ENCODE measurements around the gene HOXB1.

Gene HOXB1

GRCh38 chr17:48554412-48555257 is 23.8 kb upstream of the HOXB1 start:
- no peak for DNase-seq (ENCODE audit: low read depth)

- DNase-seq (ENCODE audit: low read depth) = no peak
Measured at GRCh38 chr17:48553826-48554225, 23.0 kb upstream of the HOXB1 start.

GRCh38 chr17:48553190-48553547 is 22.4 kb upstream of the HOXB1 start:
- no peak for DNase-seq (ENCODE audit: low read depth)

GRCh38 chr17:48552466-48553189 is 21.8 kb upstream of the HOXB1 start:
- DNase-seq (ENCODE audit: low read depth) = no peak

DNA sequence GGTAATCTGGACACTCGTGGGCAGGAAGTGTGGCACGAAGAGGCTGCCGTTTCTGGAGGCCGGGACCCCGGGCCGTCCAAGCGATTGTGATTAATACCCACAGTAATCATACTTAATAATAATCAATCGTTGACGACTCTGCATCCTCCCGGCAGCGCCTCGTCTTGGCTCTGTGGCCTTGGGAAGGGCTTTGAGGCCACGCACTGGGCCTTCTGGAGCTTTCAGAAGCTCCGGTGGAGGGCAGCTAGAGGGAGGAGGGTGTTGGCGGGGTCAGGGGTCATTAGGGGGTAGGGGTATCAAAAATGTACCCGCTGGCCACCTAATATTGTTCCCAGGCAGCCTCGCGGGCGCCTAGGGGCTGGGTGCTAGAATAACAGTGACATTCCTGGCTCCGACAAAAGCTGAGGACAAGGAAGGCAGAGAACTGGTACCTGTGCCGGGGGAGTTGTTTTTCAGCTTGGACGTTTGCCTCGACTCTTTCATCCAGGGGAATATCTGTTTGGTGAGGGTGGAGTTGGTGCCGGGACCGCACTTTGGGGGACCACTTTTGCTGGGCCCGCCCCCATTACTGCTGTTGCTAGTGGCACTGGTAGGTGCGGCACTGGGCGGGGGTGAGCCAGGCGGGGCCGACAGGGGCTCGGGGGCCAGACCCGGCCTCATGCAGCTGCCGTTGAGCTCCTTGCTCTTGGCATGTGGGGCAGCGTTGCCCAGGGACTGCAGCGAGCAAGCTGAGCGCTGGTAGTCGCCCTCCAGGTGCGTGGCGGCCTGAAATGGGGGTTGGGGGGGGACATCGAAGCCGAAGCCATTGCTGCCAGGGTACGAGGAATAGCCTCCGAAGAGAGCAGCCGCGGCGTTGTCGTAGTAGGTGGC is 21.0 kb upstream of the HOXB1 start:
- DNase-seq (ENCODE audit: low read depth) = no peak

GRCh38 chr17:48551214-48551555 is 20.4 kb upstream of the HOXB1 start:
- DNase-seq (ENCODE audit: low read depth) = no peak

DNA sequence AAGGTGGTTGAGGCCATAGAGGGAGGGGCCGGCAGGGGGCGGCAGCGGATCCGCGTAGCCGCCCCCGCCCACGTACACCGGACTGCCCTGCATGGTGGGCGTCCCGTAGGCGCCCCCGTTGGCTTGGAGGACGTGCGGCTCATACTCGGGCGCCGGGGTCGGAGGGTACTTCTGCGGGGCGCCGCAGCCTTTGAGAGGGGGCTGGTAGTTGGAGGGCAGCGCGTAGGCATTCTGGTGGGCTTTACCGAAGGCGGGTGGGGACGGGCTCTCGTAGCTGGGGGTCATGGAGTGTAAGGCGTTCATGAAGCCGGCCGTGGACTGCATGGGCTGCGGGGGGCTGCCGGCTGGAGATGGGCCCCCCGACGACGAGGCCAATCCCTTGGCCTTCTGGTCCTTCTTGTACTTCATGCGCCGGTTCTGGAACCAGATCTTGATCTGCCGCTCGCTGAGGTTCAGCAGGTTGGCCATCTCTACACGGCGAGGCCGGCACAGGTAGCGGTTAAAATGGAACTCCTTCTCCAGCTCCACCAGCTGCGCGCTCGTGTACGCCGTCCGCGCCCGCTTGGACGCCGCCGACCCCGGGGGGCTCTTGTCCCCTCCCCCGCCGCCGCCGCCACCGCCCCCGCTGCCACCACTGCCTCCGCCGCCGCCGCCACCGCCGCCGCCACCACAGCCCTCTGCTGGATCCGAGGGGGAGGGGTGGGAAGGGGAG is 19.8 kb upstream of the HOXB1 start:
- no peak for DNase-seq (ENCODE audit: low read depth)

GRCh38 chr17:48549914-48550501 is 19.2 kb upstream of the HOXB1 start:
- DNase-seq (ENCODE audit: low read depth) = no peak

DNA sequence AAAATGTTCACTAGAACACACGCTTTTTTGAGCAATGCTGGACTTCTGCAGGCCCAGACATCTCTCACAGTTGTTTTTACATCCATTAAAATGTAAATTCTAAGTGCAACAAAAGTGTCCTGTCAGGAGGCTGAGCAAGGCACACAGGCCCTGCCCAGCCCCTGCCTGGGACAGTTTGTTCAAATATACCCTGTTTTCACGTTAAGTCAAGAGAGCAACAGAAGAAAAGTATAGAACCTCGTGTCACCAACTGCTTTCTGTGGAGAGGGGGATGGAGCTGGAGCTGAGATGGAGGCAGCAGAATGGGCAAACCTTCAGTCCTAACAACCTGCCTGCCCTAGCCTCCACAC is 18.4 kb upstream of the HOXB1 start:
- DNase-seq (ENCODE audit: low read depth) = no peak

DNA sequence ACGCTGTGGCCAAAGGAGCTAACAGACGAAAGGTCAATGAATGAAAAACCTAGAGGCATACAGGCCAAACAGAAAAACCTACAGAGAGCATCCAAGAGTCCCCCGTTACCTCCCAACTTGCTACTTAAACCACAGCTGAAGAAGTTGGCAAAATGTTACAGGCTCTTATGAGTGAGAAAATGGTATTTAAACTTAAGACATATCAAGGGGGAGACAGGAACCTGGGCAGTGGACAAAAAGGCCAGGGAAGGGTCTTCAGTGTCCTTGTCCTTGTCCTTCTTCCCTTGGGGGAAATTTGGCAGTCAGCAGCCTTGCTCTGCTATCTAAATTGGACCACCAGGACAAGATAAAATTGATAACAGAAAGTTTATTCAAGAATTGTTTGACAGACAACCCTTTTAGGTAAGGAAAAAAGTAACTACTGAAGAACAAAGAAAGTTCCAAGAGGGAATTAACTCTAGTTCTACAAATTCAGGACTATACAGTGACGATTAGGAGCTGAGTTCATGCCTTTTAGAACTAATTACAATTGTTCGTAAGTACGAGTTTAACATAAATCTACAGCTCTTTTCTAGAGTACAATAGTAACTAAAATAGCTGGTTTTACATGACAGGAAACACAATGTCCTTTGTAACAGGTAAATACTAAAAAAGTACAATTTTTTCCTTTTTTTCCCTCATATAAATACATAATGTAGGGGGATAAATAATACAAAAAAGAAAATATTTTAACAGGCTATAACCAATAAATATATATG is 17.9 kb upstream of the HOXB1 start:
- no peak for DNase-seq (ENCODE audit: low read depth)

- peak; percentile 34 for DNase-seq (ENCODE audit: low read depth)
Measured at GRCh38 chr17:48547808-48548522, 17.2 kb upstream of the HOXB1 start.

DNA sequence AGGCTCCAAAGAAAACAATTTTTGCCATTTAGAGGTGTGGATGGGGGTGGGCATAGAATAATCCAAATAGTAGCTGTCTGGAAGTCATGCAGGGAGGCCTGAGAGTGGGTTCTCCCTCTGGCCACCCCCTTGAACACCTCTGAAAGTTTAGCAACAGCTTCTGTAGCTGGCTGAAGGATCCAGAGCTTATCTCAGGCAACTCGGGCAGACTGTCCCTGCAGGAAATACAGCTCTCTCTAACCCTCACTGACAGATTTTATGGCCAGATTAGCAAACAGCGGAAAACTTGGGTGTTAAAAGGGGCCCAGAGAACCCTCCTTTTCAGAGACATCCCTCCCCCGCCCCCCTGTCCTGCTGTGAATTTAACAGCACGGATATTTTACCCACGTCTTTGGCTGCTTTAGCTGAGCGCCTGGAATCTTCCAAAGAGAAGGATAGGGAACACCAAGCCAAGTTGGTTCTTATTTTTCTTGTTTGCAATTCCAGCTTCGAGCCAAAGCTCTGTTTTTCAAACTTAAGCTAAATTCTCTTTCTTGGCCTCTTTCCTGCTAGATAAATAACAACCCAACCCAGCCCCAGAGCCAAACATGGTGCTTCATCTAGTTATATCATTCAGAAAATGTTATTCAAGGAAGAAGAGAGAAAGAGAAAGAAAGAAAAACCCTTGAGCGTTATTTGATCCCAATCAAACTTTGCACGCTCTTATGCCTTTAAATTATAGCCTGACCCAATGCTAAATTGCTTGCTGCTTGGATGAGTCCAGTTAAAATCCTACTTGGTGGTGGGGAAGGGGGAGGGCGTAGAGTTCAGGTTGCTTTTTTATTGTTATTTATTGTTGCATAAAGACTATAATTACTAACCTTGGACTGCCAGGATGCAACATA is 16.4 kb upstream of the HOXB1 start:
- no peak for DNase-seq (ENCODE audit: low read depth)

GRCh38 chr17:48546137-48546923 is 15.5 kb upstream of the HOXB1 start:
- no peak for DNase-seq (ENCODE audit: low read depth)

GRCh38 chr17:48545539-48545938 is 14.7 kb upstream of the HOXB1 start:
- DNase-seq (ENCODE audit: low read depth) = no peak

- DNase-seq (ENCODE audit: low read depth) = no peak
Measured at GRCh38 chr17:48545022-48545375, 14.2 kb upstream of the HOXB1 start, which contains the start of gene HOXB2. Gene HOXB2, minus strand, starts transcription at chr17:48545109. Its CDS starts 198 bp downstream, at chr17:48544911.

GRCh38 chr17:48544349-48545021 is 13.7 kb upstream of the HOXB1 start:
- peak; percentile 45 for DNase-seq (ENCODE audit: low read depth)

- no peak for DNase-seq (ENCODE audit: low read depth)
Measured at GRCh38 chr17:48543854-48544348, 13.1 kb upstream of the HOXB1 start.

Measured in T follicular helper cell (primary cell).